HFF-Myc (cell line): Measurements from ENCODE around the gene RGS11.

Source experiments
- DNase-seq: peaks from one replicate; pipeline ENCODE4 v3.0.0-alpha.2; 2011; ENCODE audit warnings: low read depth; ENCODE audit errors: extremely low read depth
- H3K4me3 ChIP-seq: replicated peaks from 2 replicates; pipeline ENCODE4 v1.5.1; 2011; ENCODE audit warnings: low read depth, mild to moderate bottlenecking, control low read depth, low read length
- TF ChIP-seq, protein P1 (sequence below): IDR thresholded peaks from 2 replicates; pipeline ENCODE4 v1.5.1; 2012; ENCODE audit warnings: mild to moderate bottlenecking, low read depth, low read length, control low read depth; ENCODE audit errors: missing control alignments

The RGS11 gene

DNA sequence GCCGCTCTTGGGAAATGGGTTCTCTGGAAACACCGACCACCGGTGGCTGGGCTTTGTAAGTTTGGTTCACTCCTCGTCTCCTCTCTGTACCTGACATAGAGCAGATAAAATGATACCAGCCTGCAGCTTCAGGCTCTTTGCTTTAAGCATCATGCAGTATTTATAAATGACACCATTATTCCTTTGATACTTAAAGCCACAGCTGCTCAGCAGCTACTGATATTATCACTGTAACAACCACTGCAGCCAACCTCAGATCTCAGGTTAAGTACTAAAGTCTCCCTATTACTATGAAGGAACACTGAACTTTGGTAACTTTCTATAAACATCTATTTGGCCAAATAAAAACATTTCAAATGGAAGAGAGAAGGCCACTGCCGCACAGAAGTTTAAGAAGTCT, 41.8 kb upstream of the RGS11 start:
- no peak for DNase-seq
- TF ChIP-seq, protein P1, sequence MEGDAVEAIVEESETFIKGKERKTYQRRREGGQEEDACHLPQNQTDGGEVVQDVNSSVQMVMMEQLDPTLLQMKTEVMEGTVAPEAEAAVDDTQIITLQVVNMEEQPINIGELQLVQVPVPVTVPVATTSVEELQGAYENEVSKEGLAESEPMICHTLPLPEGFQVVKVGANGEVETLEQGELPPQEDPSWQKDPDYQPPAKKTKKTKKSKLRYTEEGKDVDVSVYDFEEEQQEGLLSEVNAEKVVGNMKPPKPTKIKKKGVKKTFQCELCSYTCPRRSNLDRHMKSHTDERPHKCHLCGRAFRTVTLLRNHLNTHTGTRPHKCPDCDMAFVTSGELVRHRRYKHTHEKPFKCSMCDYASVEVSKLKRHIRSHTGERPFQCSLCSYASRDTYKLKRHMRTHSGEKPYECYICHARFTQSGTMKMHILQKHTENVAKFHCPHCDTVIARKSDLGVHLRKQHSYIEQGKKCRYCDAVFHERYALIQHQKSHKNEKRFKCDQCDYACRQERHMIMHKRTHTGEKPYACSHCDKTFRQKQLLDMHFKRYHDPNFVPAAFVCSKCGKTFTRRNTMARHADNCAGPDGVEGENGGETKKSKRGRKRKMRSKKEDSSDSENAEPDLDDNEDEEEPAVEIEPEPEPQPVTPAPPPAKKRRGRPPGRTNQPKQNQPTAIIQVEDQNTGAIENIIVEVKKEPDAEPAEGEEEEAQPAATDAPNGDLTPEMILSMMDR, result no peak
- H3K4me3 ChIP-seq, result no peak overlapping the region

DNA sequence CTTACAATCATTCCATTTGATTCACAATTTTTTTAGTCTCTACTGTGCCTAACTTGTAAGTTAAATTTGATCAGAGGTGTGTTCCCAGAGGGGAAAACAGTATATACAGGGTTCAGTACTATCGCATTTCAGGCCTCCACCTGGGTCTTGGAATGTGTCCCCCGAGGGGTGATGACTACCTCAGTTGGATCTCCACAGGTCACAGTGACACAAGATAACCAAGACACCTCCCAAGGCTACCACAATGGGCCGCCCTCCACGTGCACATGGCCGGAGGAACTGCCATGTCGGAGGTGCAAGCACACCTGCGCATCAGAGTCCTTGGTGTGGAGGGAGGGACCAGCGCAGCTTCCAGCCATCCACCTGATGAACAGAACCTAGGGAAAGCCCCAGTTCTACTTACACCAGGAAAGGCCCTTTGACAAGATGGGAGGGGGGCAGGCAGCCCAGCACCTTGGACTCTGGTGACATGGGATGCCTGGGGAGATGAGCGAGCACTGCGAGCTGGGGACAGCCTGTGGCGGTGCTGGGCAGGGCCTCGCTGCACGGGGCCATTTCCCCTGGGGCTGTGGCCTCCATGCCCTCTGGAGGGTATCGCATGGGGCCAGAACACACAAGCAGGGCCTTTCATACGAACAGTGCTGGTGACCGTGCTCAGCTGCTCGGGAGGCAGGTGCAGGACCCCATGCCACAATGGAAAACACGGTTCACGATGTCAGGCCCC, 41.2 kb upstream of the RGS11 start:
- no peak for DNase-seq
- TF ChIP-seq, protein P1, result no peak
- no peak overlapping the region for H3K4me3 ChIP-seq

DNA sequence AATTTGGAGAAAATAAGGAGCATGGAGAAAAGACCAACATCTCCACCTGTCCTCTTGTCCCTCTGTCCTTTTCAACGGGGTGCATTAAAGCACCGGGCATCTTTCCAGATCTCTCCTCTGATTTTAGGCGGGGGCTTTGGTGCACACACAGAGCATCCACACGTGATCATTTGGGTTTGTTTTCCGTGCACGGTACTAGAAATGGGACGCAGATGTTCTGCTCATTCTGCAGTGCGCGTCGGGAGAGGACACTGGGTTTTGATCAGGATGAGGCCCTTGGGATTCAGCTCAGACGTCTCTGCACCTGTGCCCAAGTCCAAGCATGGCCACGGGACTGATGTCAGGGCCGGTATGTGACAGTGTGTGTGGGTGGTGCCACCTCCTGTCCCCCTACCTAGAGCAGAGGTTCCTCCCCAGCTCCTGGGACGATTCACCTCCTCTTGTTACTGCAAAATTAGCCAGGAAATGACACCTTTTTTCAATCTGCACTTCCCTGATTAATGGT, 39.1 kb upstream of the RGS11 start:
- no peak overlapping the region for H3K4me3 ChIP-seq
- TF ChIP-seq, protein P1, result no peak
- no peak for DNase-seq

DNA sequence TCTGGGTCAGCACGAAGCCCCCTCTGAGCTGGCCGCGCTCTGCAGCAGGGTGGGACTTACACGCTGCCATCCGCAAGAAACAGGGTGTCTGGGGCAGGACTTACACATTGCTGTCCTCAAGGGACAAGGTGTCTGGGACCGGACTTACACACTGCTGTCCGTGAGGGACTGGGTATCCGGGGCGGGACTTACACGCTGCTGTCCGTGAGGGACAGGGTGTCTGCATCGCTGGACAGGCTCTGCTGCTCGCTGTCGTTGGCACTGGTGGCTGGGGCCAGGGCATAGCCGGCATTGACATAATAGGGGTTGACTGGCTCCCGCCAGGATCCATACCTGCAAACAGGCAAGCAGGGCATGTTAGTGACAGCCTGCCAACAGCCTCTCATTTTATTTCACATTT, 38.6 kb upstream of the RGS11 start:
- no peak for DNase-seq
- TF ChIP-seq, protein P1, result no peak
- H3K4me3 ChIP-seq, result no peak overlapping the region

DNA sequence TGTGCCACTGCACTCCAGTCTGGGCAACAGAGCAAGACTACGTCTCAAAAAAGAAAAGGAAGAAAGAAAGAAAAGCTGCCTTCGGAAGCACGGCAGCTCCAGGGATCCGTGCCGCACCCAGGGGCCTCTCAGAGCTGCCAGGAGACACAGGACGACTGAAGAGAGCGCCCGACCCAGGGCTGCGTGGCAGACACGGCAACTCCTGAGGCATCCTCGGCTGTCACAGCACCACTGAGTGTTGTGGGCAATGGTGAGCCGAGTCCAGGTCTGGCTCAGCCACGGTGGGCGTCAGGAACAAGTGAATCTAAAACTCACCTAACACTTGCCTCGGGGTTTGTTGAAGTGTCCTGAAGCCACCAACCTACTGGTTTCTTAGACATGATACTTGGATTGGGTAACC, 36.0 kb upstream of the RGS11 start:
- H3K4me3 ChIP-seq, result no peak overlapping the region
- DNase-seq, result no peak
- TF ChIP-seq, protein P1, result no peak

DNA sequence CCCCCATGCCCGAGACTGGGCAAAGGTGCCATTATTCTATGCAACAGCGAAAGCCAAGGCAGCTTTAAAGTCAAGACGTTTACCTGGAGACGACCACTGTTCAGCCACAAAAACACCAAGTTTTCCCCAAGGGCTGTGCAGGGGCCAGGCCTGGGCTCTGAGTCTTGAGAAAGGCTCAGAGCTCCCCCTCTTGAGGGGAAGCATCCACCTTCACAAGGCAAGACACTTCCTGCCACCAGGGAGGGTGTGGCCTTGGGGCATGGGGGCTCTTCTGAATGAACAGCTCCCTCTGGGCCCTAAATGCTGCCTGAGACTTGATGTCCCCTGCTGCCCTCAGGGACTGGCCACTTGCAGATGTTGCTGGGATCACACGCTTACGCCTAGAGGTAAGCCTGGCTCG, 33.7 kb upstream of the RGS11 start:
- H3K4me3 ChIP-seq, result no peak overlapping the region
- TF ChIP-seq, protein P1, result no peak
- no peak for DNase-seq
